Measurements from ENCODE around the gene SIGLEC14.

DNA sequence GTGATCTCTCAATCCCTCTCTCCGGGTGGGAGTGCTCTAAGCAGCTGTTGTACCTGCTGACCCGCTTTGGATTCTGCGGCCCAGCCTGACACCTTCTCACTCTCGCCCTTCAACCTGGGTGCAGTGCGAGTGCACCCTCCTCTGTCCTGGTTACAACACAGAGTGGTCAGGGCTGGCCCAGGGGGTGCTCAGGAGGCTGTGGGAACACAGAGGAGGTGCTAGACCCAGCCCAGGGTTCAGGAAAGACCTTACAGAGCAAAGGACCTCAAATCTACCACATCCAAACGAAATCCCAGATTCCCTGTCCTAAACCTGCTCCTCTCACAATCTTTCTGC, 51.9 kb downstream of the SIGLEC14 start:
- TF ChIP-seq POLR2AphosphoS5 (IDR thresholded peaks at IDR 0.05; ENCODE audit: borderline replicate concordance, low read depth, low read length) (no peak), EZH2 (IDR thresholded peaks at IDR 0.05) (no peak)

All from SK-N-MC (cell line).